H9 (cell line): ENCODE data around the gene CLEC9A. TPM values are rescaled to one million over a fixed set of nuclear protein-coding genes. Genes with fewer than 3 reads are reported as not detected.

Experiments used
- DNase-seq: peaks from one replicate; pipeline ENCODE4 v3.0.0-alpha.2; 2017
- H2AFZ ChIP-seq: one replicate; pipeline ENCODE4 v1.6.1; 2013; ENCODE audit warnings: mild to moderate bottlenecking, low read length, control low read depth, moderate library complexity
- H2AK5ac ChIP-seq: 2 replicates; pipeline ENCODE4 v1.6.1; 2013; ENCODE audit warnings: low read length, control low read depth, mixed read lengths; ENCODE audit not compliant: insufficient read length
- H2BK120ac ChIP-seq: one replicate; pipeline ENCODE4 v1.6.1; 2013; ENCODE audit warnings: low read depth, mild to moderate bottlenecking, low read length, control low read depth, inconsistent platforms; ENCODE audit not compliant: poor library complexity, severe bottlenecking
- H2BK12ac ChIP-seq: 2 replicates; pipeline ENCODE4 v1.6.1; 2013; ENCODE audit warnings: low read length, control low read depth, mixed read lengths, low read depth; ENCODE audit not compliant: insufficient read length
- H2BK15ac ChIP-seq: 2 replicates; pipeline ENCODE4 v1.6.1; 2013; ENCODE audit warnings: low read depth, low read length, control low read depth
- H2BK20ac ChIP-seq: one replicate; pipeline ENCODE4 v1.6.1; 2013; ENCODE audit warnings: low read depth, mild to moderate bottlenecking, low read length, control low read depth, inconsistent platforms; ENCODE audit not compliant: poor library complexity, severe bottlenecking
- H2BK5ac ChIP-seq: 2 replicates; pipeline ENCODE4 v1.6.1; 2013; ENCODE audit warnings: low read length, control low read depth, mixed read lengths; ENCODE audit not compliant: insufficient read length
- H3K14ac ChIP-seq: 2 replicates; pipeline ENCODE4 v1.6.1; 2013; ENCODE audit warnings: low read length, control low read depth; ENCODE audit not compliant: insufficient read depth
- H3K18ac ChIP-seq: 2 replicates; pipeline ENCODE4 v1.6.1; 2013; ENCODE audit warnings: low read depth, mild to moderate bottlenecking, mixed read lengths, low read length, control low read depth; ENCODE audit not compliant: insufficient read length
- H3K23ac ChIP-seq: 2 replicates; pipeline ENCODE4 v1.6.1; 2013; ENCODE audit warnings: low read length, control low read depth, mixed read lengths, low read depth; ENCODE audit not compliant: insufficient read length
- H3K23me2 ChIP-seq: 2 replicates; pipeline ENCODE4 v1.6.1; 2013; ENCODE audit warnings: low read depth, mild to moderate bottlenecking, mixed read lengths, low read length, control low read depth; ENCODE audit not compliant: insufficient read length, poor library complexity, severe bottlenecking
- H3K27ac ChIP-seq: 2 replicates; pipeline ENCODE4 v1.5.1; 2013; ENCODE audit warnings: low read length, control low read depth, mixed read lengths, low read depth; ENCODE audit not compliant: insufficient read length
- H3K27me3 ChIP-seq: 2 replicates; pipeline ENCODE4 v1.6.1; 2013; ENCODE audit warnings: low read length, control low read depth, inconsistent platforms; ENCODE audit not compliant: insufficient read depth
- H3K4ac ChIP-seq: 2 replicates; pipeline ENCODE4 v1.6.1; 2013; ENCODE audit warnings: low read depth, mild to moderate bottlenecking, control low read depth, inconsistent platforms, low read length, moderate library complexity
- H3K4me1 ChIP-seq: 2 replicates; pipeline ENCODE4 v1.6.1; 2013; ENCODE audit warnings: low read length, control low read depth, inconsistent platforms; ENCODE audit not compliant: insufficient read depth
- H3K4me2 ChIP-seq: 2 replicates; pipeline ENCODE4 v1.6.1; 2013; ENCODE audit warnings: low read length, control low read depth, mixed read lengths; ENCODE audit not compliant: insufficient read length, insufficient read depth
- H3K56ac ChIP-seq: 2 replicates; pipeline ENCODE4 v1.6.1; 2013; ENCODE audit warnings: low read depth, mild to moderate bottlenecking, mixed read lengths, low read length, control low read depth; ENCODE audit not compliant: insufficient read length
- H3K79me1 ChIP-seq: 2 replicates; pipeline ENCODE4 v1.6.1; 2013; ENCODE audit warnings: low read depth, mild to moderate bottlenecking, moderate library complexity, low read length, control low read depth, inconsistent platforms; ENCODE audit not compliant: insufficient read depth, poor library complexity, severe bottlenecking
- H3K79me2 ChIP-seq: 2 replicates; pipeline ENCODE4 v1.6.1; 2013; ENCODE audit warnings: low read length, control low read depth, inconsistent platforms; ENCODE audit not compliant: insufficient read depth
- H3K9ac ChIP-seq: 2 replicates; pipeline ENCODE4 v1.6.1; 2013; ENCODE audit warnings: low read length, control low read depth, mixed read lengths; ENCODE audit not compliant: insufficient read length; ENCODE audit errors: extremely low read depth
- H3K9me3 ChIP-seq: one replicate; pipeline ENCODE4 v1.6.1; 2013; ENCODE audit warnings: low read depth, low read length, inconsistent platforms; ENCODE audit not compliant: control insufficient read depth
- H3T11ph ChIP-seq: one replicate; pipeline ENCODE4 v1.6.1; 2013; ENCODE audit warnings: mild to moderate bottlenecking, low read length, control low read depth, inconsistent platforms
- H4K20me1 ChIP-seq: one replicate; pipeline ENCODE4 v1.6.1; 2013; ENCODE audit not compliant: control insufficient read depth, insufficient read length, insufficient read depth
- H4K5ac ChIP-seq: 2 replicates; pipeline ENCODE4 v1.6.1; 2013; ENCODE audit warnings: low read depth, mild to moderate bottlenecking, mixed read lengths, low read length, control low read depth; ENCODE audit not compliant: insufficient read length
- H4K8ac ChIP-seq: replicated peaks from 2 replicates; pipeline ENCODE4 v1.6.1; 2013; ENCODE audit warnings: low read length, control low read depth, mixed read lengths, low read depth; ENCODE audit not compliant: insufficient read length
- H4K91ac ChIP-seq: 2 replicates; pipeline ENCODE4 v1.6.1; 2013; ENCODE audit warnings: low read depth, mild to moderate bottlenecking, moderate library complexity, mixed read lengths, low read length, control low read depth; ENCODE audit not compliant: insufficient read length
- H3K27ac Mint-ChIP-seq, 3 experiments: 2 replicates in 2 of 3; 3 replicates in 1 of 3; pipeline ENCODE4 v1.8.0; 2020 to 2021; ENCODE audit warnings: mixed read lengths in 3 of 3, mild to moderate bottlenecking in 1 of 3, moderate library complexity in 1 of 3
- H3K27me3 Mint-ChIP-seq: 2 replicates; pipeline ENCODE4 v1.8.0; 2021; ENCODE audit warnings: low read depth, mild to moderate bottlenecking, moderate library complexity, mixed read lengths
- H3K36me3 Mint-ChIP-seq, 3 experiments: 2 replicates in 2 of 3; 3 replicates in 1 of 3; pipeline ENCODE4 v1.8.0; 2020 to 2021; ENCODE audit warnings: low read depth in 3 of 3, mixed read lengths in 3 of 3; ENCODE audit not compliant: insufficient read depth in 1 of 3
- H3K4me1 Mint-ChIP-seq, 2 experiments: 2 replicates each; pipeline ENCODE4 v1.8.0; 2020; ENCODE audit warnings: mixed read lengths in 2 of 2
- H3K4me3 Mint-ChIP-seq, 2 experiments: 2 replicates in 1 of 2; 3 replicates in 1 of 2; pipeline ENCODE4 v1.8.0; 2020 to 2021; ENCODE audit warnings: mild to moderate bottlenecking in 2 of 2, mixed read lengths in 2 of 2, moderate library complexity in 1 of 2
- H3K9me3 Mint-ChIP-seq, 2 experiments: 2 replicates in 1 of 2; 3 replicates in 1 of 2; pipeline ENCODE4 v1.8.0; 2020; ENCODE audit warnings: mild to moderate bottlenecking in 2 of 2, mixed read lengths in 2 of 2, moderate library complexity in 1 of 2
- CTCF ChIP-seq: fragments of 200-600 bp; sonication (generic); conservative IDR thresholded peaks from 3 replicates; pipeline ENCODE4 v1.8.0; 2021; ENCODE audit warnings: antibody characterized with exemption, mild to moderate bottlenecking
- WGBS: extraction: QIAGEN DNeasy Blood & Tissue Kit; methylation state at CpG from one replicate; pipeline ENCODE4 v1.1.7; 2013; ENCODE audit warnings: missing lambda C conversion rate, low lambda C conversion rate, mixed read lengths; ENCODE audit not compliant: insufficient read length; ENCODE audit errors: extremely low coverage; 5-methylcytosine and 5-hydroxymethylcytosine counted together
- total RNA-seq: library from RNA; stranded (reverse); gene quantifications from 2 replicates; pipeline ENCODE4 v1.2.1, GENCODE V29; 2021

CLEC9A gene
- total RNA-seq, 1 experiment from 2014 or later = not detected

DNA sequence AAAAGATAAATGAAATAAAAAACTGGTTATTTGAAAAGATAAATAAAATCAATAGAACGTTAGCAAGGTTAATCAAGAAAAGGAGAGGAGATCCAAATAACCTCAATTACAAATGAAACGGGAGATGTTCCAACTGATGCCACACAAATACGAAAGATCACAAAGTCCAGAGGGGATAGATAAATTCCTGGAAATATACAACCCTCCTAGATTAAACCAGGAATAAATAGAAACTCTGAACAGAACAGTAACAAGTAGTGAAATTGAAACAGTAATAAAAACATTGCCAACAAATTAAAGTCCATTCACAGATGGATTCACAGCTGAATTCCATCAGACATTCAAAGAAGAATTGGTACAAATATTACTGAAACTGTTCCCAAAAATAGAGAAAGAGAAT lies 55.9 kb downstream of the CLEC9A start:
- no peaks in the 10 kb centered on the region for H3K27me3 ChIP-seq
- no peak overlapping the region for H2AFZ ChIP-seq
- no peak overlapping the region for H3T11ph ChIP-seq
- H4K91ac ChIP-seq = no peak overlapping the region
- H3K9me3 Mint-ChIP-seq = peaks cover 5 to 10% of the 10 kb centered on the region in 2 experiments; a peak in 3 of 5 replicates
- H3K4me1 ChIP-seq = no peaks in the 10 kb centered on the region; the same call in 1 of the 2 replicates
- no peak overlapping the region for H2BK12ac ChIP-seq
- H3K14ac ChIP-seq = no peak overlapping the region
- H2BK15ac ChIP-seq = no peak overlapping the region
- H3K4me1 Mint-ChIP-seq = peaks cover 12 to 14% of the 10 kb centered on the region in 2 experiments
- no CpG with 5 or more reads among the region's 3 CpGs for WGBS
- H4K20me1 ChIP-seq = no peaks in the 10 kb centered on the region
- no peaks in the 10 kb centered on the region for H3K9me3 ChIP-seq
- no peak overlapping the region for H3K4me2 ChIP-seq
- DNase-seq = no peak
- no peaks in the 10 kb centered on the region for H3K79me2 ChIP-seq
- no peaks in the 10 kb centered on the region for H3K23me2 ChIP-seq
- no peak overlapping the region for H3K56ac ChIP-seq
- H3K79me1 ChIP-seq = no peaks in the 10 kb centered on the region
- H3K9ac ChIP-seq = no peak overlapping the region
- no peak overlapping the region for H3K4ac ChIP-seq
- TF ChIP-seq CTCF = no peak
- H2AK5ac ChIP-seq = no peak overlapping the region
- no peak overlapping the region for H2BK20ac ChIP-seq
- H4K8ac ChIP-seq = no peak overlapping the region
- H3K36me3 Mint-ChIP-seq = peaks cover 0 to 11% (median 0%) of the 10 kb centered on the region in 3 experiments; a peak in 2 of 7 replicates
- no peak overlapping the region for H3K27ac ChIP-seq
- no peak overlapping the region for H3K4me3 Mint-ChIP-seq
- no peak overlapping the region for H2BK120ac ChIP-seq
- no peak overlapping the region for H3K18ac ChIP-seq
- H3K27ac Mint-ChIP-seq = no peak overlapping the region
- no peak overlapping the region for H3K23ac ChIP-seq
- H3K27me3 Mint-ChIP-seq = no peaks in the 10 kb centered on the region
- no peak overlapping the region for H4K5ac ChIP-seq
- no peak overlapping the region for H2BK5ac ChIP-seq
